ENCODE data around the gene RBM22. TPM values are rescaled to one million over a fixed set of nuclear protein-coding genes. Genes with fewer than 3 reads are reported as not detected.

Gene RBM22
- total RNA-seq, 5 donors from 2014 or later (not counting 1 experiment from before 2014, with no cell fraction given): 73.3 to 98.8 (median 82.3) TPM

- H3K4me1 Mint-ChIP-seq: peaks cover 40 to 52% (median 51%) of the 10 kb centered on the region in 3 donors
- no peaks in the 10 kb centered on the region for H3K9me3 ChIP-seq
- peaks cover 0 to 16% (median 0%) of the 10 kb centered on the region in 3 donors for H3K9me3 Mint-ChIP-seq
- peaks cover 77% of the 10 kb centered on the region for H3K36me3 Mint-ChIP-seq
- CTCF ChIA-PET: interaction anchor here (0.7 to 0.9 kb wide), 5 partner anchors 15 to 56 kb away, joined by 3 to 9 read pairs (median 4); partner anchors contain the start of gene DCTN4 (in 1 of the 2)
- H3K36me3 ChIP-seq (ENCODE audit: control insufficient read depth in 2 of 2, extremely low read depth in 1 of 2, insufficient read depth in 1 of 2, low read length in 1 of 2): peaks cover 0 to 54% of the 10 kb centered on the region in 2 donors
- ATAC-seq (replicated peaks in 1 of 4) (no peak), DNase-seq (peak in 4 of 35 experiments; percentile 9 to 32 (median 14))
- POLR2A ChIA-PET: interaction anchor here in 1 of 2 donors (0.5 kb wide), 1 partner anchor 562 kb away, joined by 3 read pairs; no protein-coding TSS in a partner anchor
- WGBS (ENCODE audit: insufficient coverage): 68% methylated on average over 5 of the region's 7 CpGs
- peaks cover 0 to 10% of the 10 kb centered on the region in 2 experiments for H3K4me1 ChIP-seq (ENCODE audit: control insufficient read depth in 1 of 2, extremely low read depth in 1 of 2, insufficient read depth in 2 of 2, low read length in 2 of 2)
- peak overlapping the region in 1 of 2 donors; percentile 39 for H3K27ac Mint-ChIP-seq
- H3K4me3 Mint-ChIP-seq: no peak overlapping the region
- no peaks in the 10 kb centered on the region for H3K27me3 Mint-ChIP-seq
- no peak overlapping the region for H3K4me3 ChIP-seq (ENCODE audit: control insufficient read depth in 1 of 2, extremely low read depth in 1 of 2, low read length in 1 of 2)
- no peaks in the 10 kb centered on the region for H3K27me3 ChIP-seq (replicated peaks in 1 of 2; ENCODE audit: control insufficient read depth in 2 of 2, extremely low read depth in 1 of 2, insufficient read depth in 2 of 2, low read length in 1 of 2)
- no peak overlapping the region for H3K27ac ChIP-seq (ENCODE audit: low read length)
These were observed 33.9 kb upstream of the RBM22 start for GRCh38 chr5:150734579-150735384.

- Histone ChIP-seq H3K4me3 (ENCODE audit: control insufficient read depth in 1 of 2, extremely low read depth in 1 of 2, low read length in 1 of 2) (no peak overlapping the region), H3K9me3 (no peaks in the 10 kb centered on the region), H3K36me3 (ENCODE audit: control insufficient read depth in 2 of 2, extremely low read depth in 1 of 2, insufficient read depth in 1 of 2, low read length in 1 of 2) (peaks cover 0 to 70% of the 10 kb centered on the region in 2 donors), H3K27ac (ENCODE audit: low read length) (no peak overlapping the region), H3K4me1 (ENCODE audit: control insufficient read depth in 1 of 2, extremely low read depth in 1 of 2, insufficient read depth in 2 of 2, low read length in 2 of 2) (peaks cover 0 to 7% of the 10 kb centered on the region in 2 experiments), H3K27me3 (replicated peaks in 1 of 2; ENCODE audit: control insufficient read depth in 2 of 2, extremely low read depth in 1 of 2, insufficient read depth in 2 of 2, low read length in 1 of 2) (no peaks in the 10 kb centered on the region)
- POLR2A ChIA-PET: no interaction called here
- Mint-ChIP-seq H3K4me3 (no peak overlapping the region), H3K9me3 (peaks cover 0 to 12% (median 0%) of the 10 kb centered on the region in 3 donors), H3K4me1 (peaks cover 11 to 22% (median 21%) of the 10 kb centered on the region in 3 donors), H3K36me3 (peaks cover 69% of the 10 kb centered on the region), H3K27ac (no peak overlapping the region), H3K27me3 (no peaks in the 10 kb centered on the region)
- no peak for ATAC-seq (replicated peaks in 1 of 4)
- DNase-seq: no peak
- whole genome bisulfite sequencing (ENCODE audit: insufficient coverage): 100% methylated on average over 3 of the region's 6 CpGs
- CTCF ChIA-PET: no interaction called here
These were observed 30.9 kb upstream of the RBM22 start for GRCh38 chr5:150731669-150732242.

GRCh38 chr5:150729859-150730258 lies 29.0 kb upstream of the RBM22 start:
- no peak for DNase-seq

GRCh38 chr5:150723845-150724244 lies 23.0 kb upstream of the RBM22 start:
- POLR2A ChIA-PET: no interaction called here

More at GRCh38 chr5:150729859-150730258, 29.0 kb upstream of the RBM22 start:
- WGBS (ENCODE audit: insufficient coverage): no CpG with 5 or more reads among the region's 4 CpGs
- peaks cover 0 to 4% of the 10 kb centered on the region in 2 experiments for H3K4me1 ChIP-seq (ENCODE audit: control insufficient read depth in 1 of 2, extremely low read depth in 1 of 2, insufficient read depth in 2 of 2, low read length in 2 of 2)
- H3K4me3 ChIP-seq (ENCODE audit: control insufficient read depth in 1 of 2, extremely low read depth in 1 of 2, low read length in 1 of 2): no peak overlapping the region
- no peak overlapping the region for H3K27ac ChIP-seq (ENCODE audit: low read length)
- no peaks in the 10 kb centered on the region for H3K9me3 Mint-ChIP-seq
- peaks cover 0 to 75% of the 10 kb centered on the region in 2 donors for H3K36me3 ChIP-seq (ENCODE audit: control insufficient read depth in 2 of 2, extremely low read depth in 1 of 2, insufficient read depth in 1 of 2, low read length in 1 of 2)
- peaks cover 0 to 7% (median 4%) of the 10 kb centered on the region in 3 donors for H3K4me1 Mint-ChIP-seq
- ATAC-seq (replicated peaks in 1 of 4): no peak
- H3K4me3 Mint-ChIP-seq: no peak overlapping the region
- no peak overlapping the region for H3K27ac Mint-ChIP-seq
- H3K36me3 Mint-ChIP-seq: peaks cover 52% of the 10 kb centered on the region
- H3K27me3 ChIP-seq (replicated peaks in 1 of 2; ENCODE audit: control insufficient read depth in 2 of 2, extremely low read depth in 1 of 2, insufficient read depth in 2 of 2, low read length in 1 of 2): no peaks in the 10 kb centered on the region
- ChIA-PET CTCF (no interaction called here), POLR2A (no interaction called here)
- H3K27me3 Mint-ChIP-seq: no peaks in the 10 kb centered on the region
- H3K9me3 ChIP-seq: no peaks in the 10 kb centered on the region

GRCh38 chr5:150710165-150710564 lies 9.3 kb upstream of the RBM22 start:
- Mint-ChIP-seq H3K36me3 (peaks cover 37% of the 10 kb centered on the region), H3K4me1 (no peaks in the 10 kb centered on the region), H3K9me3 (no peaks in the 10 kb centered on the region), H3K4me3 (no peak overlapping the region), H3K27me3 (no peaks in the 10 kb centered on the region), H3K27ac (no peak overlapping the region)
- WGBS (ENCODE audit: insufficient coverage): no CpG with 5 or more reads among the region's 2 CpGs
- Histone ChIP-seq H3K4me1 (ENCODE audit: control insufficient read depth in 1 of 2, extremely low read depth in 1 of 2, insufficient read depth in 2 of 2, low read length in 2 of 2) (no peaks in the 10 kb centered on the region), H3K27ac (ENCODE audit: low read length) (no peak overlapping the region), H3K27me3 (replicated peaks in 1 of 2; ENCODE audit: control insufficient read depth in 2 of 2, extremely low read depth in 1 of 2, insufficient read depth in 2 of 2, low read length in 1 of 2) (no peaks in the 10 kb centered on the region), H3K36me3 (ENCODE audit: control insufficient read depth in 2 of 2, extremely low read depth in 1 of 2, insufficient read depth in 1 of 2, low read length in 1 of 2) (peaks cover 5 to 62% of the 10 kb centered on the region in 2 donors), H3K4me3 (ENCODE audit: control insufficient read depth in 1 of 2, extremely low read depth in 1 of 2, low read length in 1 of 2) (no peak overlapping the region), H3K9me3 (no peaks in the 10 kb centered on the region)
- CTCF ChIA-PET: interaction anchor here in 1 of 2 donors (1.0 kb wide), 1 partner anchor 9 kb away, joined by 4 read pairs; the partner anchor contains the start of gene RBM22
- POLR2A ChIA-PET: no interaction called here
- no peak for ATAC-seq (replicated peaks in 1 of 4)
- peak in 1 of 35 experiments; percentile 30 for DNase-seq

More at GRCh38 chr5:150723845-150724244, 23.0 kb upstream of the RBM22 start:
- ATAC-seq (replicated peaks in 1 of 4): no peak
- Mint-ChIP-seq H3K4me1 (no peaks in the 10 kb centered on the region), H3K27me3 (no peaks in the 10 kb centered on the region), H3K36me3 (peaks cover 53% of the 10 kb centered on the region), H3K27ac (no peak overlapping the region), H3K9me3 (no peaks in the 10 kb centered on the region), H3K4me3 (no peak overlapping the region)
- Histone ChIP-seq H3K9me3 (no peaks in the 10 kb centered on the region), H3K27me3 (replicated peaks in 1 of 2; ENCODE audit: control insufficient read depth in 2 of 2, extremely low read depth in 1 of 2, insufficient read depth in 2 of 2, low read length in 1 of 2) (no peaks in the 10 kb centered on the region), H3K27ac (ENCODE audit: low read length) (no peak overlapping the region), H3K4me3 (ENCODE audit: control insufficient read depth in 1 of 2, extremely low read depth in 1 of 2, low read length in 1 of 2) (no peak overlapping the region), H3K4me1 (ENCODE audit: control insufficient read depth in 1 of 2, extremely low read depth in 1 of 2, insufficient read depth in 2 of 2, low read length in 2 of 2) (no peaks in the 10 kb centered on the region), H3K36me3 (ENCODE audit: control insufficient read depth in 2 of 2, extremely low read depth in 1 of 2, insufficient read depth in 1 of 2, low read length in 1 of 2) (peaks cover 4 to 76% of the 10 kb centered on the region in 2 donors)
- DNase-seq: no peak
- WGBS (ENCODE audit: insufficient coverage): no CpG with 5 or more reads among the region's 2 CpGs
- CTCF ChIA-PET: no interaction called here

- Histone ChIP-seq H3K4me3 (ENCODE audit: control insufficient read depth in 1 of 2, extremely low read depth in 1 of 2, low read length in 1 of 2) (no peak overlapping the region), H3K36me3 (ENCODE audit: control insufficient read depth in 2 of 2, extremely low read depth in 1 of 2, insufficient read depth in 1 of 2, low read length in 1 of 2) (peaks cover 0 to 33% of the 10 kb centered on the region in 2 donors), H3K9me3 (no peaks in the 10 kb centered on the region), H3K27me3 (replicated peaks in 1 of 2; ENCODE audit: control insufficient read depth in 2 of 2, extremely low read depth in 1 of 2, insufficient read depth in 2 of 2, low read length in 1 of 2) (no peaks in the 10 kb centered on the region), H3K27ac (ENCODE audit: low read length) (no peak overlapping the region), H3K4me1 (ENCODE audit: control insufficient read depth in 1 of 2, extremely low read depth in 1 of 2, insufficient read depth in 2 of 2, low read length in 2 of 2) (no peaks in the 10 kb centered on the region)
- ATAC-seq (replicated peaks in 1 of 4) (no peak), DNase-seq (no peak)
- Mint-ChIP-seq H3K4me3 (no peak overlapping the region), H3K36me3 (peaks cover 31% of the 10 kb centered on the region), H3K27me3 (no peaks in the 10 kb centered on the region), H3K4me1 (peaks cover 0 to 7% (median 2%) of the 10 kb centered on the region in 3 donors), H3K9me3 (no peaks in the 10 kb centered on the region), H3K27ac (no peak overlapping the region)
- CTCF ChIA-PET: interaction anchor here in 1 of 2 donors (0.5 kb wide), 1 partner anchor 274 kb away, joined by 3 read pairs; no protein-coding TSS in a partner anchor
- WGBS (ENCODE audit: insufficient coverage): 67% methylated on average over 1 of the region's 4 CpGs
- POLR2A ChIA-PET: no interaction called here
These were observed 6.0 kb upstream of the RBM22 start for GRCh38 chr5:150706776-150707390.
